GM18873 (cell line): ENCODE data around the gene C8B.

Source experiments
- ATAC-seq: cut with Tn5 transposase; IDR thresholded peaks from one replicate; pipeline ENCODE4 v1.9.1; 2021; ENCODE audit warnings: mild to moderate bottlenecking, moderate library complexity, moderate number of reproducible peaks; ENCODE audit not compliant: unreplicated experiment, low FRiP score

Gene C8B

DNA sequence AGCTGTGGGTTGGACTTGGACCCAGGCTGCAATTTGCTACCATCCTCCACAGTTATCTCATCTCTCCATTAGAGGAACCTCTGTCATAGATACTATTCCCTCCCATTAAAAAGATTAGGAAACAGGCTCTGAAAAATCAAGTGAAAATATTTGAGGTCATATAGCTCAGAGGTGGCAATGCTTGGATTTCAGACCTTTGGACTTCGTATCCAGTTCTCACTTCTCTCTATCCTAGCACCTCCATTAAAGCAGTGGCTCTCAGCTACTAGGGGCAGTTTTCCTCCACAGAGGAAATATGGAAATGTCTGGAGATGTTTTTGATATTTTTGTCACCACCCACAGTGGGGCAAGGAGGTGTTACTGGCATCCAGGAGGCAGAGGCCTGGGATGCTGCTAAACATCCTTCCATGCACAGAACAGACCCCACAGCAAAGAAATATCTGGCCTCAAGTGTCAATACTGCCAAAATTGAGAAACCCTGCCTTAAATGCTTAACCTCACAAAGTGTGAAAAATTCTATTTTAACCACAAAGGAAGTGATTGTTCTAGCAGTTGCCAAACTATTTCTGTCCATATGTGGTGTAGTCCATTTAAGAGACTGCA lies 57.1 kb downstream of the C8B start:
- ATAC-seq, result no peak

DNA sequence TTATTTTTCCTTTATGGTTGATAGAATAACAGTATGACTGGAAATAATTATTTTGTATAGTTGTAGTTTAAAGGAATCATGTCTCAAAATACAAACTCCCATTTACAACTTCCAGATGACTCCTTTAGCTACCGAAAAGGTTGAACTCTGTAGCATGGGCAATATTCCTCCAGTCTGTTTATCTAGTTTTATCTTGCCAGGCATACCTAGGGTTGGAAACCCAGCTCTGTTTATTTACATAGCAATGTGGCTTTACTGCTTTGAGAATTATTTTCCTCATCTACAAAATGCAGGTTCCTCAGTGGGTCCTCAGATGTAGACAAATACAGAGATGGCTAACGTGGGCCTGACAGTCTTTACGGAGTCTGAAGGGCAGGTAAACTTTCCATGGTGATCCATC lies 60.1 kb downstream of the C8B start:
- no peak for ATAC-seq

DNA sequence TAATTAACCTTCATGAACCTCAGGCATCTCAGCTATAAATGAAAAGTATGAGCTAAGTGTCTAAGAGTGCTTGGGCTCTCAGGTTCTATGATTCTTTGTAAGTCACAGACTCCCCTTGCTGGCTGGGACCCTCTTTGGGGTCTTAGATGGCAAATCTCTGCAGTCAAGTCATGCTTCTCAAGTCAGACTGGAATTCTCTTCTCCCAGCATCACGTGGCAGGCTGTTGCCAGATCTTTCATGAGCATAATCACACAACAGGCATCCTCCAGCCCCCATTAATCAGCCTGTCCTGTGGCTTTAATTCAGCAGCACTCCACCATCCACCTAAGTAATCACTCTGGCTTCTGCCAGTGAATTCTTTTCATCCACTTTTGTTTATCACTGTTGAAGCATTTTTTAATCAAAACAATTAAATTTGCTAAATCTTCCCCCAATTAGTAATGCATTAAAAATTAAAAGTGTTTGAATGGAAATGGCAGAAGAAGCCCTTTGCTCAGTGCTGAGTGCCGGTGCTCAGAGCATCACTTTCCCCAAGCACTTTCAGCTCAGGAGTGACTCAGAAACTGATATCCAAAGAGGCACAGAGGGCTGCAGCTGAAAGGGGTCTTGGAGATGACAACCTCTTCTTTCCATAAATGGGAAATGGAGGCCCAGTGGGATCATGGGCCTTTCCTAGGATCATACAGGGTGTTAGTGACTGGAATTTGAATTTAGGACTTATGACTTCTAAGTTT lies 61.0 kb downstream of the C8B start:
- no peak for ATAC-seq

DNA sequence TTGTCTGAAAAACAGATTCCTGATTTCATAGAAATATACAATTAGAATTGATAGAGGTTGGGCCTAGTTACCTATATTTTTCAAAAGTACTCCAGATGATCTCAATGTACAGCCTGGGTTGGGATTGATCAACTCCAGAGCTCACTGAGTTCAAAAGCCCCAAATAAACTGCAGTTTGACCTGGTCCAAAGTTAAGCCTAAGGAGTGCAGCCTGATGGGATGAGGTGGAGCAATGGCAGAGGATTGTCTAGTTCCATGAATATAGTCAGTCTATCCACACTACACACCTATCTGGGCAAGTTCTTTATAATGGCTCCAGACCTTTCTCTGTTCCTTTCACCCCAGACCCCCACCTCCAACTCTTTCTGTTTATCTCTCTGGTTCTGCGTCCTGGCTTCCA lies 62.0 kb downstream of the C8B start:
- ATAC-seq, result no peak

DNA sequence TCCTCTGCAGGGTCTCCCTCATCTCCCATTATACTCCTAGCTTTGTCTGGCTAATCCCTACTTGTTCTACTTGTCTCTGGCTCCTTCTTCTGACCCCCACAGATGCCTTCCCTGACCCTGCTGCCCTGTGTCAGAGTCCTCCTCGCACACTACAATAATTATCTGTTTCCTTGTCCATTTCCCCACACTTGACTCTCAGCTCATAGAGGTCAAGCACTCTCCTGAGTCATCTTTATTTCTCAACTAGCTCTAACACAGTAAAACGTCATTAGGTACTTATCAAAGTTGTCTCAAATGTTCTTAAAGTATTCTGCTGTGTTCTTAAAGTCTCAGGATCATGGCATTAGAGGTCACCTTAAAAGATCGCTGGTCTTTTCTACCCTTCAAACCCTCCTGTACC lies 64.1 kb downstream of the C8B start:
- ATAC-seq, result no peak

DNA sequence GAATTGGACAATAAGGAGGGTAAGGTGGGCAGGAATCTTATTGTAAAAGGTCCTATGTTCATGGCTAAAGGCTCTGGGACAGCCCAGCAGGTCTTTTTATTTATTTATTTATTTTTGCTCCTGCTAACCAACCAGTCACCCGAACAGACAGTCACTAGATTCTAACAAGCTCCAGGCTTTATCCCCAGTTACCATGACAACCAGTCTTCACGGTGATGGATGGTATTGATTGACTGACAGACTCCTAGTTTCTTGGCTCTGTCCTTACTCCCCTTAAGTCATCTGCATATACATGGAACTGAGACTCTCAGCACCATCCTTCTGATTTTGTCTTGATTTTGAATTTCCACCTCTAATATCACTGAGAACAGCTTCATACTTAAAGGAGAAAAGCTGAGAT lies 66.9 kb downstream of the C8B start:
- ATAC-seq, result no peak

DNA sequence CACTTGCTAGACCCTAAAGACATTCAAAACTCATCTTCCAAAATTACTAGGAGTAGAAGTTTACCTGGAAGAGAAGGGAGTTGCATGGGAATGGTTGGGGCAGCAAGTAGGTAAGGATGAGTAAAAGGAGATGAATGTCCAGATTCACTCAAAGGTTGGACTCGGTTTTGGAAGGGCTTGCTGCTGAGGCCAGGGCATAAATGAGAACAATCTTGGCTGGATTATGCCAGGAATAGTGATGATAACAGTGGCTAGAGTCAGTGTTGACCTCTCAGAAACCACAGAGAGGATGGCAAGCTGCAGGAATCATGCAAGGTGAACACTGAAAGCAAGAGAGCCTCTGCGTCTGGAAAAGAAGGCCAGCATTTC lies 67.8 kb downstream of the C8B start:
- no peak for ATAC-seq

DNA sequence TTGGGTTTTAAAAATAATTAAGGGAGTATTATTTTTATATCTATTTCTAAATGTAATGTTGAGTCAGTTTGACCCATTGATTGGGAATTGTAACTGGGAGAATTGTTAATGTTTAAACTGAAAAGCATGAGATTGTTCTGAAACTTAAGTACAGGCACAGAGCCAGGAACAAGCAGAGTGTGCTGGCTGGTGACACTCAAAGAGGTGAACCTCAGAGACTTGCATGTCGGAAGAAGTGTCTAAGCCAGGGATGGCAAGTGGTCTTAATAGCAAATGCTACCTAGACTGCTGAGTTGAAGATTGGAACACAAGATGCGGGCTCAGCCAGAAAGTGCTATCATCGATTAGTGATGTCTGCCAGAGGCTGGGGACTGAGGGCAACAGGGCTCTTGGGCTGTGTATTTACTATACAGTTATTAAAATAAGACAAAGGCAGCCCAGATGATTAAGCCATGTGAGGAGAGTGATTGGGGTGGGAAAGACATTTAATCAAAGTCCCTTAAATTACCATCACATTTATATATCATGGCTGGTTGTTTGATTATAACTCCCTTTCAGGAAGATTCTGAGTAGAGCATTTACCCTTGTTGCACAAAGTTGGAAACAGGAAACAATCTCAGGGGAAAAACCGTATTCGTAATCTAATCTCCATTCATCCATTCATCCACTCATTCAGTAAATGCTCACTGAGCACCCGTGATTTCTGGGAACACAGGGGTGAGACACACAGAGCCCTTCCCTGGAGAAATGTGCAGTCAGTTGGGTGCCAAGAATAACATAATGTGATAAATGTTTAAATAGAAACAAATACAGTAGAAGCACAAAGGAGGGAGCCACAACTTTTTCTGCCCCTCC lies 68.4 kb downstream of the C8B start:
- ATAC-seq, result no peak

DNA sequence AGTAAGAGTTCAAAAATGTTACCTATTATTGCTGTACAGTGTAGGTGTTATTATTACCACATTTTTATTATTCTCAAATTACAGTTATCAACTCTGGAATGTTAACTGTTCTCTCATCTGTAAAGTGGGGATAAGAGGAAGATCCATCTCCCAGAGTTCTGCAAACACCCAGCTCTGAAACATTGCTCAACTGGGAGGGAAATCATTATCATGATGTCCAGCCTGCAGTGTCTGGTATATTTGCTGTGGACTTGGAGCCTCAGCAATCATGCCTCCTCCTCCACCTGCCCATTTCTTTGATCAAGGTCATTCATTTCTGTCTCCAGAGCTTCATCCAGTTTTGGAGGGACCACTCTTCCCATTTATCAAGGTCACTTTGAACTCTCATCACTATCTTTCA lies 71.8 kb downstream of the C8B start:
- no peak for ATAC-seq

DNA sequence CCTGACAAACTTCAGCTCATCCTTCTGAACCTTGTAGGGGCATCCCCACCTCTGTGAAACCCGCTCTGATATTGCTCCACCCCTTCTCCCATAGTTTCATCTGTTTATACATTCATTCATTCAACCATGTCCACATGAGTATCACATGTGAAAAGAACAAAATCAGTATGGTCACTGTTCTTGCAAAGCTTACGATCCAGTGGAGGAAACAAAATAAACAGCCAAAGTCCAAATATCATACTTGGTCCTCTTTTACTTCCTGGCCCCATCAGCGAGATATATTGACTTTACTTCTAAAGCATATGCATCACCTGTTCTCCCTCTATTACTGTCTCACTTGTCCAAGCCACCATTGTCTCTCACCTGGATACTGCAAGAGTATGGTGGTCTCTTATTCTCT lies 75.6 kb downstream of the C8B start:
- ATAC-seq, result no peak

DNA sequence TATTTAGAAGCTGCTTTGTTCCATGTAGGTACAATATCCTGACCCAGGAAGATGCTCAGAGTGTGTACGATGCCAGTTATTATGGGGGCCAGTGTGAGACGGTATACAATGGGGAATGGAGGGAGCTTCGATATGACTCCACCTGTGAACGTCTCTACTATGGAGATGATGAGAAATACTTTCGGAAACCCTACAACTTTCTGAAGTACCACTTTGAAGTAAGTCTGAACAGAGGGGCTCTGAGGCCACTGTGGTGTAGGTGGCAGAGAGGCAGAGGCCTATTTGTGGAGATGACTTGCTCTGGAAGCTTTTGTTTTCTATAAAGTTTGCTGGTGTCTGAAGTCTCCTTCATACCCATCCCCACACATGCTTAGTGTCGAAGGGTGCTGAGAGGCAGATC lies 84.4 kb downstream of the C8B start:
- ATAC-seq, result no peak

DNA sequence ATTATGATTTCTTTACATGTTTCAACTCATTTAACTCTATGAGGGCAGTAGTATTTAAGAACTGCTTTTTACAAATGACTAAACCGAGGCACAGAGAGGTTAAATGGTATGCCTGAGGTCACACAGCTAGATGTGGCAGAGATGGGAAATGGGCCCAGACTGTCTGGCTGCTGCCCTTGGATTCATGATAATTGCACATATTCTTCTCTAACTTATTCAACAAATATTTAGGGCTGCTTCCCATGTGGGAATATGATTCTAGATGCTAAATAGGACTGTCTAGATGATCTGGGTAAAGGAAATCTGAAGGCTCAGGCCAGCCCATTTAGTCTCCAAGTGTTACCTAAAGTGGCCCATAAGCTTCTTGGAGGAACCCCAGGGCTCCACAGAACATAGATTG lies 85.0 kb downstream of the C8B start:
- ATAC-seq, result no peak
